Inflammatory macrophage treated with lipopolysaccharide for 4 hours (primary cell): Measurements from ENCODE around the gene UBE2V1.
"Not testable (repeated sequence)": the region's sequence is repeated elsewhere in the genome, so short reads cannot be mapped to it uniquely, and the experiment has no call there.

Experiments
- DNase-seq: peaks from one replicate; pipeline ENCODE4 v3.0.0-alpha.2; 2020

The UBE2V1 gene

GRCh38 chr20:50113420-50114224, 672 bp upstream of the UBE2V1 start:
- no peak for DNase-seq

- DNase-seq: no peak
Measured at GRCh38 chr20:50111829-50112495, 988 bp downstream of the UBE2V1 start.

- no peak for DNase-seq
Measured at GRCh38 chr20:50111120-50111828, 1.7 kb downstream of the UBE2V1 start.

- DNase-seq: peak; percentile 76
Measured at GRCh38 chr20:50110141-50111047, 2.6 kb downstream of the UBE2V1 start.

GRCh38 chr20:50108556-50109235, 4.3 kb downstream of the UBE2V1 start:
- no peak for DNase-seq

GRCh38 chr20:50107796-50108331, 5.1 kb downstream of the UBE2V1 start:
- DNase-seq: no peak

GRCh38 chr20:50107086-50107660, 5.8 kb downstream of the UBE2V1 start:
- DNase-seq: no peak

- not testable (repeated sequence) for DNase-seq
Measured at GRCh38 chr20:50106669-50107068, 6.3 kb downstream of the UBE2V1 start.

- DNase-seq: peak; percentile 82
Measured at GRCh38 chr20:50103464-50104107, 9.4 kb downstream of the UBE2V1 start.

GRCh38 chr20:50102551-50102950, 10.4 kb downstream of the UBE2V1 start:
- not testable (repeated sequence) for DNase-seq

GRCh38 chr20:50101887-50102286, 11.1 kb downstream of the UBE2V1 start:
- DNase-seq: no peak

- no peak for DNase-seq
Measured at GRCh38 chr20:50101281-50101680, 11.7 kb downstream of the UBE2V1 start.

GRCh38 chr20:50100552-50100951, 12.4 kb downstream of the UBE2V1 start:
- no peak for DNase-seq

- no peak for DNase-seq
Measured at GRCh38 chr20:50099565-50099991, 13.4 kb downstream of the UBE2V1 start.

- no peak for DNase-seq
Measured at GRCh38 chr20:50099113-50099512, 13.8 kb downstream of the UBE2V1 start.

GRCh38 chr20:50098259-50098658, 14.7 kb downstream of the UBE2V1 start:
- DNase-seq: no peak

- DNase-seq: no peak
Measured at GRCh38 chr20:50097843-50098242, 15.1 kb downstream of the UBE2V1 start.

GRCh38 chr20:50096237-50096636, 16.7 kb downstream of the UBE2V1 start:
- no peak for DNase-seq

- DNase-seq: no peak
Measured at GRCh38 chr20:50095476-50096078, 17.4 kb downstream of the UBE2V1 start.

GRCh38 chr20:50094522-50094921, 18.4 kb downstream of the UBE2V1 start:
- no peak for DNase-seq
